SU-DHL-6 (cell line): ENCODE results near the gene ACSL5.
"Not testable (repeated sequence)": the region's sequence is repeated elsewhere in the genome, so short reads cannot be mapped to it uniquely, and the experiment has no call there.

Experiments
- H2AFZ ChIP-seq: fragments of 200-600 bp; sonication (generic); 2 replicates; pipeline ENCODE4 v1.6.1; 2014; ENCODE audit warnings: low read depth, mild to moderate bottlenecking, moderate library complexity, mixed read lengths, antibody characterized with exemption, low read length; ENCODE audit not compliant: severe bottlenecking
- H3F3A ChIP-seq: fragments of 200-600 bp; shearing (Covaris generic); 2 replicates; pipeline ENCODE4 v1.6.0; 2016; ENCODE audit warnings: antibody characterized with exemption, mild to moderate bottlenecking; ENCODE audit not compliant: insufficient read depth
- H3K27ac ChIP-seq: fragments of 200-600 bp; sonication (generic); 2 replicates; pipeline ENCODE4 v1.5.1; 2016; ENCODE audit warnings: low read depth, mild to moderate bottlenecking, low read length, moderate library complexity, mixed read lengths
- H3K27me3 ChIP-seq: fragments of 200-600 bp; sonication (generic), shearing (Covaris generic); 2 replicates; pipeline ENCODE4 v1.6.0; 2014; ENCODE audit warnings: mild to moderate bottlenecking, low read length
- H3K36me3 ChIP-seq: fragments of 200-600 bp; sonication (generic); 2 replicates; pipeline ENCODE4 v1.6.1; 2014; ENCODE audit warnings: mild to moderate bottlenecking, low read length, mixed read lengths
- H3K4me2 ChIP-seq: fragments of 300-600, 200-600 bp; shearing (Covaris generic), sonication (generic); 2 replicates; pipeline ENCODE4 v1.6.0; 2014; ENCODE audit warnings: low read length, low read depth, mild to moderate bottlenecking; ENCODE audit not compliant: poor library complexity, severe bottlenecking
- H3K4me3 ChIP-seq: fragments of 200-600 bp; sonication (generic); 2 replicates; pipeline ENCODE4 v1.5.1; 2014; ENCODE audit warnings: antibody characterized with exemption, low read length, mild to moderate bottlenecking, mixed read lengths; ENCODE audit not compliant: insufficient read depth, poor library complexity, severe bottlenecking
- H3K79me2 ChIP-seq: fragments of 200-600 bp; sonication (generic); 2 replicates; pipeline ENCODE4 v1.6.1; 2014; ENCODE audit warnings: mild to moderate bottlenecking, low read length, moderate library complexity; ENCODE audit not compliant: insufficient read depth
- H3K9ac ChIP-seq: fragments of 200-600 bp; sonication (generic); 2 replicates; pipeline ENCODE4 v1.7.0; 2014; ENCODE audit warnings: mild to moderate bottlenecking, low read length
- H3K9me2 ChIP-seq: fragments of 200-600 bp; sonication (generic); replicated peaks from 2 replicates; pipeline ENCODE4 v1.6.1; 2014; ENCODE audit warnings: low read length; ENCODE audit not compliant: insufficient read depth
- H3K9me3 ChIP-seq: fragments of 200-600 bp; sonication (generic); 2 replicates; pipeline ENCODE4 v1.6.1; 2014; ENCODE audit warnings: low read length, mixed read lengths; ENCODE audit not compliant: insufficient read depth
- H4K20me1 ChIP-seq: fragments of 200-600 bp; sonication (generic); 2 replicates; pipeline ENCODE4 v1.6.1; 2014; ENCODE audit warnings: low read depth, mild to moderate bottlenecking, antibody characterized with exemption, low read length, moderate library complexity, mixed read lengths
- CTCF ChIP-seq: fragments of 200-600 bp; sonication (generic); IDR thresholded peaks from one replicate; pipeline ENCODE4 v1.5.1; 2017; ENCODE audit warnings: antibody characterized with exemption, mild to moderate bottlenecking, low read length, moderate library complexity; ENCODE audit not compliant: insufficient read depth, poor library complexity, severe bottlenecking
- EZH2phosphoT487 ChIP-seq: fragments of 200-600 bp; sonication (generic), shearing (Covaris generic); conservative IDR thresholded peaks from 2 replicates; pipeline ENCODE4 v1.6.1; 2018; ENCODE audit warnings: mild to moderate bottlenecking, antibody characterized with exemption, low read length, moderate library complexity, mixed read lengths

ACSL5 gene

GRCh38 chr10:112460366-112460765, 86.5 kb downstream of the ACSL5 start:
- no peak overlapping the region for H3K4me3 ChIP-seq
- H3F3A ChIP-seq: no peaks in the 10 kb centered on the region
- no peak for TF ChIP-seq CTCF
- H3K9me3 ChIP-seq: no peaks in the 10 kb centered on the region
- no peak overlapping the region for H2AFZ ChIP-seq
- H3K9me2 ChIP-seq: no peaks in the 10 kb centered on the region
- H3K79me2 ChIP-seq: peaks cover 48% of the 10 kb centered on the region
- H3K27me3 ChIP-seq: no peaks in the 10 kb centered on the region
- no peaks in the 10 kb centered on the region for H4K20me1 ChIP-seq
- no peak overlapping the region for H3K4me2 ChIP-seq
- H3K36me3 ChIP-seq: peaks cover 22% of the 10 kb centered on the region
- no peak overlapping the region for H3K27ac ChIP-seq
- no peak overlapping the region for H3K9ac ChIP-seq

- Histone ChIP-seq H3K27ac (no peak overlapping the region), H3K9ac (no peak overlapping the region), H3K9me2 (no peaks in the 10 kb centered on the region), H3K9me3 (no peaks in the 10 kb centered on the region), H4K20me1 (no peaks in the 10 kb centered on the region), H3K4me3 (no peak overlapping the region), H2AFZ (no peak overlapping the region), H3K36me3 (peaks cover 24% of the 10 kb centered on the region), H3K27me3 (no peaks in the 10 kb centered on the region), H3K4me2 (no peak overlapping the region), H3F3A (no peaks in the 10 kb centered on the region), H3K79me2 (peaks cover 39% of the 10 kb centered on the region)
- TF ChIP-seq EZH2phosphoT487: no peak
- TF ChIP-seq CTCF: no peak
Observed at GRCh38 chr10:112461029-112461887, 87.3 kb downstream of the ACSL5 start.

- not testable (repeated sequence) for H3F3A ChIP-seq, H3K27me3 ChIP-seq, H3K9me2 ChIP-seq, H3K4me3 ChIP-seq, H3K9ac ChIP-seq, H3K27ac ChIP-seq, H3K4me2 ChIP-seq, H3K9me3 ChIP-seq, H4K20me1 ChIP-seq, H2AFZ ChIP-seq
- H3K36me3 ChIP-seq: peaks cover 29% of the 10 kb centered on the region
- peaks cover 17% of the 10 kb centered on the region for H3K79me2 ChIP-seq
Observed at GRCh38 chr10:112464074-112464473, 90.2 kb downstream of the ACSL5 start.

- Histone ChIP-seq H3K9me3 (no peaks in the 10 kb centered on the region), H3K9ac (no peak overlapping the region), H4K20me1 (no peaks in the 10 kb centered on the region), H3K27me3 (no peaks in the 10 kb centered on the region), H3K9me2 (no peaks in the 10 kb centered on the region), H3K36me3 (peaks cover 29% of the 10 kb centered on the region), H3K79me2 (0 out of 2 replicates have a peak, but pooled peaks cover 6% of the 10 kb centered on the region), H3F3A (no peaks in the 10 kb centered on the region), H3K27ac (no peak overlapping the region), H3K4me2 (no peak overlapping the region), H3K4me3 (no peak overlapping the region), H2AFZ (no peak overlapping the region)
- TF ChIP-seq EZH2phosphoT487 (no peak), CTCF (no peak)
Observed at GRCh38 chr10:112465299-112465883, 91.5 kb downstream of the ACSL5 start.
